HCT116 (cell line): ENCODE data around the gene SYNGR1. TPM values are rescaled to one million over a fixed set of nuclear protein-coding genes. Genes with fewer than 3 reads are reported as not detected.

ENCODE experiments used
- ATAC-seq: fragments of 200-7000 bp; cut with Tn5 transposase; 2 replicates; pipeline ENCODE4 v1.9.1; 2020; ENCODE audit warnings: mild to moderate bottlenecking, moderate library complexity
- BruUV-seq: library from RNA; stranded (reverse); fragments of 400-500 nt; replicated peaks from 2 replicates; lab custom pipeline; 2021; lab: Mats Ljungman, UMichigan
- CTCF ChIA-PET: fragments of 300-600 bp; sonication (Branson Sonifier 250); formaldehyde crosslinking; loops from one replicate; lab custom pipeline; 2021; ENCODE audit warnings: antibody characterized with exemption; lab: Charles Lee
- POLR2A ChIA-PET: fragments of 300-600, 350-600 bp; sonication (Branson Sonifier 250); formaldehyde crosslinking; loops from one replicate; lab custom pipeline; 2021; ENCODE audit warnings: antibody characterized with exemption; lab: Charles Lee
- RAD21 ChIA-PET, 2 experiments: fragments of 300-600 bp; sonication (Branson Sonifier 250); formaldehyde crosslinking; loops; one replicate each; lab custom pipeline; 2023; ENCODE audit warnings: low total read pairs in 2 of 2; ENCODE audit not compliant: uncharacterized antibody in 2 of 2, unreplicated experiment in 2 of 2, low non-redundant PET in 1 of 2; lab: Charles Lee
- DNase-seq: peaks from one replicate; pipeline ENCODE4 v3.0.0-alpha.2; 2010; ENCODE audit warnings: low read depth, low spot score
- H2AFZ ChIP-seq: fragments of 200-600 bp; shearing (Covaris generic), sonication (generic); 2 replicates; pipeline ENCODE4 v1.6.1; 2017; ENCODE audit warnings: low read depth, mixed run types, mixed read lengths, antibody characterized with exemption, low read length; ENCODE audit not compliant: poor library complexity, severe bottlenecking
- H3K27ac ChIP-seq: 2 replicates; pipeline ENCODE4 v1.5.1; 2012; ENCODE audit warnings: low read depth, low read length
- H3K27me3 ChIP-seq: fragments of 200-600 bp; sonication (generic); 2 replicates; pipeline ENCODE4 v1.6.1; 2016; ENCODE audit warnings: mixed run types, low read length, mixed read lengths; ENCODE audit not compliant: insufficient read depth
- H3K36me3 ChIP-seq, 2 experiments: fragments of 200-500 bp in 1 of 2; fragments of 200-600 bp in 1 of 2; sonication (Bioruptor generic) in 1 of 2; sonication (generic) in 1 of 2; 2 replicates each; pipeline versions ENCODE4 v1.5.1 to v1.6.1; 2014 to 2016; ENCODE audit warnings: low read length in 2 of 2, inconsistent platforms in 1 of 2, mixed read lengths in 1 of 2, mixed run types in 1 of 2; ENCODE audit not compliant: insufficient read depth in 2 of 2, control insufficient read depth in 1 of 2
- H3K4me1 ChIP-seq, 2 experiments: fragments of 200-600 bp in 1 of 2; sonication (generic) in 1 of 2; 2 replicates each; pipeline versions ENCODE4 v1.5.1 to v1.6.1; 2012 to 2017; ENCODE audit warnings: low read length in 2 of 2, inconsistent platforms in 1 of 2, mild to moderate bottlenecking in 1 of 2, mixed read lengths in 1 of 2, mixed run types in 1 of 2, moderate library complexity in 1 of 2; ENCODE audit not compliant: insufficient read depth in 2 of 2, control insufficient read depth in 1 of 2
- H3K4me2 ChIP-seq: fragments of 200-600 bp; sonication (generic); 2 replicates; pipeline ENCODE4 v1.6.1; 2017; ENCODE audit warnings: mixed run types, low read length, mixed read lengths
- H3K4me3 ChIP-seq, 2 experiments: fragments of 200-600 bp in 1 of 2; sonication (generic) in 1 of 2; replicated peaks in 1 of 2; 2 replicates each; pipeline ENCODE4 v1.5.1; 2011 to 2016; ENCODE audit warnings: low read length in 2 of 2, control low read depth in 1 of 2, low read depth in 1 of 2, mild to moderate bottlenecking in 1 of 2, mixed read lengths in 1 of 2, mixed run types in 1 of 2
- H3K79me2 ChIP-seq: fragments of 200-600 bp; sonication (generic); 2 replicates; pipeline ENCODE4 v1.6.1; 2017; ENCODE audit warnings: mild to moderate bottlenecking, mixed run types, low read length, moderate library complexity, mixed read lengths; ENCODE audit not compliant: insufficient read depth
- H3K9ac ChIP-seq: fragments of 200-600 bp; sonication (generic); 2 replicates; pipeline ENCODE4 v1.6.1; 2016; ENCODE audit warnings: low read length, mixed read lengths
- H3K9me2 ChIP-seq: fragments of 200-600 bp; sonication (generic), shearing (Covaris generic); 2 replicates; pipeline ENCODE4 v1.6.1; 2017; ENCODE audit warnings: mixed run types, mild to moderate bottlenecking, moderate library complexity; ENCODE audit not compliant: insufficient read depth
- H3K9me3 ChIP-seq, 2 experiments: fragments of 200-500 bp in 1 of 2; fragments of 200-600 bp in 1 of 2; sonication (Bioruptor generic) in 1 of 2; sonication (generic) in 1 of 2; 2 replicates each; pipeline ENCODE4 v1.6.1; 2014 to 2017; ENCODE audit warnings: low read length in 2 of 2, mixed read lengths in 2 of 2, inconsistent platforms in 1 of 2, low read depth in 1 of 2, mild to moderate bottlenecking in 1 of 2, mixed run types in 1 of 2, moderate library complexity in 1 of 2; ENCODE audit not compliant: control insufficient read depth in 1 of 2, insufficient read depth in 1 of 2
- H4K20me1 ChIP-seq: fragments of 200-600 bp; sonication (generic), shearing (Covaris generic); 2 replicates; pipeline ENCODE4 v1.6.1; 2017; ENCODE audit warnings: mixed run types, mild to moderate bottlenecking, moderate library complexity; ENCODE audit not compliant: insufficient read depth
- ATF3 ChIP-seq: IDR thresholded peaks from 2 replicates; pipeline ENCODE4 v1.6.1; 2012
- CBX3 ChIP-seq: IDR thresholded peaks from 2 replicates; pipeline ENCODE4 v1.6.1; 2012; ENCODE audit warnings: low read depth
- CTCF ChIP-seq, 3 experiments: fragments of 200-600 bp in 1 of 3; sonication (generic) in 1 of 3; IDR thresholded peaks in 2 of 3; conservative IDR thresholded peaks in 1 of 3; 2 replicates each; pipeline ENCODE4 v1.5.1; 2012 to 2017; ENCODE audit warnings: low read depth in 2 of 3, low read length in 2 of 3, antibody characterized with exemption in 1 of 3, borderline replicate concordance in 1 of 3, control low read depth in 1 of 3, mild to moderate bottlenecking in 1 of 3, mixed read lengths in 1 of 3, mixed run types in 1 of 3, moderate library complexity in 1 of 3; ENCODE audit not compliant: insufficient read depth in 1 of 3
- EZH2phosphoT487 ChIP-seq: fragments of 200-600 bp; IDR thresholded peaks from 2 replicates; pipeline ENCODE4 v1.6.1; 2018; ENCODE audit warnings: antibody characterized with exemption, borderline replicate concordance
- FOSL1 ChIP-seq: IDR thresholded peaks from 2 replicates; pipeline ENCODE4 v1.6.1; 2012; ENCODE audit warnings: low read depth
- JUND ChIP-seq: IDR thresholded peaks from 2 replicates; pipeline ENCODE4 v1.6.1; 2012
- POLR2A ChIP-seq: IDR thresholded peaks from 2 replicates; pipeline ENCODE4 v1.7.0; 2011; ENCODE audit warnings: borderline replicate concordance; ENCODE audit not compliant: insufficient read depth, insufficient read length; ENCODE audit errors: extremely low read depth
- POLR2AphosphoS5 ChIP-seq: IDR thresholded peaks from 2 replicates; pipeline ENCODE4 v1.6.1; 2011; ENCODE audit warnings: mild to moderate bottlenecking, low read depth, low read length, moderate library complexity
- RAD21 ChIP-seq: IDR thresholded peaks from 2 replicates; pipeline ENCODE4 v1.6.1; 2012; ENCODE audit warnings: low read depth, mild to moderate bottlenecking
- REST ChIP-seq: IDR thresholded peaks from 2 replicates; pipeline ENCODE4 v1.6.1; 2012; ENCODE audit warnings: low read depth
- SIN3A ChIP-seq: IDR thresholded peaks from 2 replicates; pipeline ENCODE4 v1.6.1; 2012; ENCODE audit warnings: low read depth
- SP1 ChIP-seq: IDR thresholded peaks from 2 replicates; pipeline ENCODE4 v1.6.1; 2012; ENCODE audit warnings: low read depth
- SRF ChIP-seq: IDR thresholded peaks from 2 replicates; pipeline ENCODE4 v1.6.1; 2012; ENCODE audit warnings: low read depth
- TCF7L2 ChIP-seq: IDR thresholded peaks from 2 replicates; pipeline ENCODE4 v1.7.0; 2011; ENCODE audit warnings: borderline replicate concordance, inconsistent platforms; ENCODE audit not compliant: insufficient read depth, insufficient read length; ENCODE audit errors: extremely low read depth
- YY1 ChIP-seq: IDR thresholded peaks from 2 replicates; pipeline ENCODE4 v1.6.1; 2011; ENCODE audit warnings: low read length, low read depth, moderate library complexity, mild to moderate bottlenecking; ENCODE audit not compliant: insufficient replicate concordance; ENCODE audit errors: extremely low read depth
- ZBTB33 ChIP-seq: IDR thresholded peaks from 2 replicates; pipeline ENCODE4 v1.6.1; 2011; ENCODE audit warnings: mild to moderate bottlenecking, low read length, moderate library complexity; ENCODE audit not compliant: insufficient replicate concordance; ENCODE audit errors: extremely low read depth
- ZFX ChIP-seq: fragments of 450-650 bp; IDR thresholded peaks from 2 replicates; pipeline ENCODE4 v1.6.1; 2017
- ZNF274 ChIP-seq: fragments of 200-500 bp; sonication (Bioruptor generic); IDR thresholded peaks from 2 replicates; pipeline ENCODE4 v1.6.1; 2014; ENCODE audit warnings: mild to moderate bottlenecking, low read depth, low read length, inconsistent platforms
- intact Hi-C: fragments of 100-400 bp; cut with micrococcal nuclease; formaldehyde crosslinking; loops from 2 replicates; pipeline ENCODE4 v1.10.0; 2022
- total RNA-seq: library from RNA; stranded (reverse); gene quantifications from one replicate; pipeline ENCODE4 v1.2.1, GENCODE V29; 2021; ENCODE audit not compliant: unreplicated experiment

Gene SYNGR1
- total RNA-seq, 1 experiment from 2014 or later = 20.7 TPM

DNA sequence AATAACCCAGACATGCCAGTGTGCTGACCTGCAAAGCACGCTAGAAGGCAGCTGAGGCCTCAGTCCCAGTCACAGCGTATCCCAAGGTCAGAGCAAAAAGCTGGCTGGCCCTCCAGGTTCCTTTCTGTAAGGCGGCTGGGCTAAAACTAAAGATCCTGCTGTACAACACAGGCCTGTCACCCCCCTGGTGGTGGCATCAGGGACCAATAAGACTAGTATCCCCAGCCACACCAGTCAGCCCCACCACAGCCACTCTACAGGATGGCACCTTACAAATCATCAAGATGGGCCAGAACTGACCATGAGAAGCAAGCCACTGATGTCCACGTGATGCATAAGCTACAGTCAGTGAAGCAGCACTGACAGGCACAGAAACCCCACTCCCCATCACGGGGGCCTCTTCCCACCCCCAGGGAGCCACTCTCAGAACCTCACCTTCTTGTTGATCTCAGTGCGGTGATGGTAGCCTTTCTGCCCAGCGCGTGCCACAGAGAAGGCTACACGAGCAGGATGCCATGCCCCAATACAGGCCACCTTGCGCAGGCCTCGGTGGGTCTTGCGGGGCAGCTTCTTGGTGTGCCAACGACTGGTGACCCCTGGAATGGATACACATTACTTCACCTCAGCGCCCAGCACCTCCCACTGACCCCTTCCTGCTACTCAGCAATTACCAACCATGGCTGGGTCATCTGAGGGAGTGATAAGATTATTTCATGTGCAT lies 35.4 kb upstream of the SYNGR1 start:
- POLR2A ChIA-PET = interaction anchor here (0.9 to 6.4 kb wide), 5 partner anchors 17 to 445 kb away, joined by 3 to 33 read pairs (median 4); no protein-coding TSS in a partner anchor
- CTCF ChIA-PET = interaction anchor here (1.5 to 2.2 kb wide), 2 partner anchors 143 to 215 kb away, joined by 3 to 7 read pairs; no protein-coding TSS in a partner anchor
- Histone ChIP-seq H3K4me3 (no peak overlapping the region), H3K9me2 (no peaks in the 10 kb centered on the region), H4K20me1 (peaks cover 55% of the 10 kb centered on the region; the same call in 1 of the 2 replicates), H3K4me1 (peaks cover 52 to 88% of the 10 kb centered on the region in 2 experiments), H3K27ac (peak overlapping the region; percentile 100; the same call in 1 of the 2 replicates), H3K9me3 (no peaks in the 10 kb centered on the region), H3K9ac (0 out of 2 replicates have a peak overlapping the region, but pooled peaks have one; percentile 98), H2AFZ (no peak overlapping the region), H3K27me3 (no peaks in the 10 kb centered on the region), H3K4me2 (peak overlapping the region; percentile 81; the same call in 1 of the 2 replicates), H3K79me2 (peaks cover 65% of the 10 kb centered on the region), H3K36me3 (peaks cover 44 to 73% of the 10 kb centered on the region in 2 experiments)
- BruUV-seq = no TSS peak
- intact Hi-C loops = no loop called here
- RAD21 ChIA-PET = no interaction called here
- no peak for ATAC-seq
- TF ChIP-seq TCF7L2 (no peak), REST (no peak), JUND (no peak), SP1 (no peak), EZH2phosphoT487 (no peak), ZNF274 (no peak), POLR2A (no peak), CTCF (IDR thresholded peaks at IDR 0.05 in 2 of 3, conservative IDR thresholded peaks at IDR 0.05 in 1 of 3; ENCODE audit: borderline replicate concordance in 1 of 3, insufficient read depth in 1 of 3, low read depth in 2 of 3, low read length in 2 of 3) (peak in 2 of 3 experiments; percentile 31 to 41; a peak in 4 of 6 replicates), SIN3A (no peak), ATF3 (no peak), POLR2AphosphoS5 (peak; percentile 3; the same call in 1 of the 2 replicates), CBX3 (no peak), YY1 (no peak), ZFX (no peak), RAD21 (no peak), ZBTB33 (no peak), SRF (no peak), FOSL1 (no peak)
- DNase-seq = no peak
